HepG2 (cell line): ENCODE results near the gene CLRN3. TPM values are rescaled to one million over a fixed set of nuclear protein-coding genes. Genes with fewer than 3 reads are reported as not detected.

Source experiments
- ATAC-seq: fragments of 200-7000 bp; cut with Tn5 transposase; 3 replicates; pipeline ENCODE4 v1.9.1; 2020; ENCODE audit warnings: mild to moderate bottlenecking, moderate library complexity
- BruUV-seq: library from RNA; stranded (reverse); fragments of 400-500 nt; replicated peaks from 2 replicates; lab custom pipeline; 2021; lab: Mats Ljungman, UMichigan
- CTCF ChIA-PET: fragments of 300-600 bp; formaldehyde crosslinking; extraction: SDS; loops from one replicate; lab custom pipeline; 2021; ENCODE audit warnings: low total read pairs, inconsistent platforms, low intra/inter-chr PET ratio; lab: Yijun Ruan, JAX
- POLR2A ChIA-PET: fragments of 350-600 bp; sonication (Branson Sonifier 250); formaldehyde crosslinking; loops from one replicate; lab custom pipeline; 2020; ENCODE audit warnings: antibody characterized with exemption, inconsistent platforms; lab: Yijun Ruan, JAX
- DNase-seq: peaks from one replicate; pipeline ENCODE4 v3.0.0-alpha.2; 2015; ENCODE audit warnings: low spot score
- FAIRE-seq: peaks from 3 replicates; lab custom pipeline; 2011; peaks lifted over from hg19 to GRCh38; lab: Jason Lieb, UNC
- H2AFZ ChIP-seq: one replicate; pipeline ENCODE4 v1.6.1; 2011; ENCODE audit warnings: low read length, inconsistent platforms
- H3K27ac ChIP-seq: fragments of 300-600 bp; 3 replicates; pipeline ENCODE4 v1.8.0; 2011; ENCODE audit warnings: mixed run types, mild to moderate bottlenecking, mixed read lengths, low read length, inconsistent platforms; ENCODE audit not compliant: insufficient read depth; ENCODE audit errors: extremely low read length
- H3K27me3 ChIP-seq, 2 experiments: fragments of 200-600 bp in 1 of 2; 2 replicates in 1 of 2; 3 replicates in 1 of 2; pipeline versions ENCODE4 v1.6.0 to v1.8.0; 2011; ENCODE audit warnings: low read length in 2 of 2, mild to moderate bottlenecking in 2 of 2, moderate library complexity in 2 of 2, inconsistent platforms in 1 of 2; ENCODE audit not compliant: insufficient read depth in 2 of 2, control insufficient read depth in 1 of 2
- H3K36me3 ChIP-seq, 2 experiments: fragments of 200-600 bp in 1 of 2; replicated peaks in 1 of 2; 2 replicates in 1 of 2; 3 replicates in 1 of 2; pipeline versions ENCODE4 v1.5.1 to v1.8.0; 2011; ENCODE audit warnings: low read length in 2 of 2, inconsistent platforms in 1 of 2; ENCODE audit not compliant: insufficient read depth in 2 of 2, control insufficient read depth in 1 of 2
- H3K4me1 ChIP-seq: 2 replicates; pipeline ENCODE4 v1.5.1; 2012; ENCODE audit warnings: low read length, inconsistent platforms; ENCODE audit not compliant: insufficient read depth
- H3K4me2 ChIP-seq: 2 replicates; pipeline ENCODE4 v1.6.0; 2011; ENCODE audit warnings: low read depth, low read length, inconsistent platforms
- H3K4me3 ChIP-seq, 3 experiments: fragments of 200-600 bp in 1 of 3; sonication (generic), shearing (Covaris generic) in 1 of 3; replicated peaks in 1 of 3; 2 replicates each; pipeline ENCODE4 v1.5.1; 2011 to 2016; ENCODE audit warnings: low read length in 3 of 3, inconsistent platforms in 2 of 3, low read depth in 2 of 3, mild to moderate bottlenecking in 2 of 3, control low read depth in 1 of 3, mixed read lengths in 1 of 3; ENCODE audit not compliant: insufficient read depth in 1 of 3
- H3K79me2 ChIP-seq: one replicate; pipeline ENCODE4 v1.6.1; 2011; ENCODE audit warnings: low read length, inconsistent platforms; ENCODE audit not compliant: insufficient read depth
- H3K9ac ChIP-seq: 2 replicates; pipeline ENCODE4 v1.6.0; 2011; ENCODE audit warnings: mild to moderate bottlenecking, low read depth, low read length, inconsistent platforms; ENCODE audit not compliant: insufficient read depth
- H3K9me3 ChIP-seq: 2 replicates; pipeline ENCODE4 v1.5.1; 2012; ENCODE audit warnings: mild to moderate bottlenecking, low read length
- H4K20me1 ChIP-seq: 2 replicates; pipeline ENCODE4 v1.6.0; 2011; ENCODE audit warnings: inconsistent platforms, mild to moderate bottlenecking, low read length, moderate library complexity; ENCODE audit not compliant: insufficient read depth
- ATF7-NPFF ChIP-seq: sonication (generic); formaldehyde crosslinking; IDR thresholded peaks from 2 replicates; pipeline ENCODE4 v1.8.1; 2023; ENCODE audit warnings: mild to moderate bottlenecking, low read depth, missing genetic modification reagents, moderate library complexity
- MYNN ChIP-seq: sonication (generic); formaldehyde crosslinking; IDR thresholded peaks from 2 replicates; pipeline ENCODE4 v1.4.0; 2020; ENCODE audit warnings: mild to moderate bottlenecking, low read depth, missing genetic modification reagents
- RBAK ChIP-seq: sonication (generic); formaldehyde crosslinking; IDR thresholded peaks from 2 replicates; pipeline ENCODE4 v1.5.1; 2020; ENCODE audit warnings: mild to moderate bottlenecking, missing genetic modification reagents
- THYN1 ChIP-seq: sonication (generic); formaldehyde crosslinking; IDR thresholded peaks from 2 replicates; pipeline ENCODE4 v1.8.1; 2023; ENCODE audit warnings: low read depth, mild to moderate bottlenecking, moderate library complexity, missing genetic modification reagents, borderline replicate concordance
- YEATS2 ChIP-seq: sonication (generic); formaldehyde crosslinking; IDR thresholded peaks from 2 replicates; pipeline ENCODE4 v1.4.0; 2020; ENCODE audit warnings: missing genetic modification reagents, borderline replicate concordance
- WGBS: methylation state at CpG from one replicate; pipeline ENCODE4 v1.1.6; 2017; ENCODE audit warnings: low lambda C conversion rate; 5-methylcytosine and 5-hydroxymethylcytosine counted together
- in situ Hi-C: cut with HindIII; loops from 2 replicates; pipeline ENCODE4 v1.10.0; 2017; ENCODE audit warnings: low pct_unique_long_range_greater_than_20kb; ENCODE audit not compliant: extremely low pct_ligation_motif_present
- intact Hi-C: fragments of 100-400 bp; cut with micrococcal nuclease; formaldehyde crosslinking; loops from one replicate; pipeline ENCODE4 v1.10.0; 2022; ENCODE audit not compliant: unreplicated experiment
- polyA plus RNA-seq, 8 experiments: library from polyadenylated mRNA; depleted of rRNA in 3 of 8; stranded (reverse) in 7 of 8; unstranded in 1 of 8; fragments of >200 nt; fragmentation: Illumina TruSeq in 4 of 8; extraction: Trizol in 4 of 8; gene quantifications; 2 replicates each; pipeline versions ENCODE4 v1.2.1 to v1.2.3, GENCODE V29; 2011 to 2016; ENCODE audit warnings: low read depth in 4 of 8, missing spikeins in 1 of 8, mixed read lengths in 1 of 8; ENCODE audit not compliant: insufficient read depth in 1 of 8
- total RNA-seq, 5 experiments: library from RNA; depleted of rRNA; stranded (reverse); fragments of >200 nt; fragmentation: Illumina TruSeq; extraction: Trizol; gene quantifications; 2 replicates each; pipeline ENCODE4 v1.2.3, GENCODE V29; 2016; ENCODE audit warnings: low read depth in 1 of 5
- TF ChIP-seq, protein P1 (sequence below): IDR thresholded peaks from 2 replicates; pipeline ENCODE4 v1.6.1; 2016; ENCODE audit warnings: missing compliant biosample characterization, missing genetic modification reagents, borderline replicate concordance

Gene CLRN3
- total and polyA plus RNA-seq, 2 of the 13 experiments (the other 11 are each of a cell fraction or from before 2014, with no cell fraction given): not detected

DNA sequence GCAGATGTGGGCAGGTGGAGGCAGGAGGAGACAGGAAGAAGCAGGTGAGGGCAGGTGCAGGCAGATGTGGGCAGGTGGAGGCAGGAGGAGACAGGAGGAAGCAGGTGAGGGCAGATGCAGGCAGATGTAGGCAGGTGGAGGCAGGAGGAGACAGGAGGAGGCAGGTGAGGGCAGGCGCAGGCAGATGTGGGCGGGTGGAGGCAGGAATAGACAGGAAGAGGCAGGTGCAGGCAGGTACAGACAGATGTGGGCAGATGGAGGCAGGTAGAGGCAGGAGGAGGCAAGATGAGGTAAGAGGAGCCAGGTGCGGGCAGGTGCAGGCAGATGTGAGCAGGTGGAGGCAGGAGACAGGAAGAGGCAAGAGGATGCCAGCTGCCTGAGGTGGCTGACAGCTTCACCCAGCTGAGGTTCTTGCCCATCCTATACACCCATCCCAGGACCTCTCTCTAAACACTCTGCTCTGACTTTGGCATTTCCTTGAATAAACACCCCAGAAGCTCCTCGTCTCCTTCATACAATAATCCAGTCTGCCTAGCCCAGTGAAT, 47.1 kb upstream of the CLRN3 start (continued):
- TF ChIP-seq RBAK: no peak
- TF ChIP-seq, protein P1, sequence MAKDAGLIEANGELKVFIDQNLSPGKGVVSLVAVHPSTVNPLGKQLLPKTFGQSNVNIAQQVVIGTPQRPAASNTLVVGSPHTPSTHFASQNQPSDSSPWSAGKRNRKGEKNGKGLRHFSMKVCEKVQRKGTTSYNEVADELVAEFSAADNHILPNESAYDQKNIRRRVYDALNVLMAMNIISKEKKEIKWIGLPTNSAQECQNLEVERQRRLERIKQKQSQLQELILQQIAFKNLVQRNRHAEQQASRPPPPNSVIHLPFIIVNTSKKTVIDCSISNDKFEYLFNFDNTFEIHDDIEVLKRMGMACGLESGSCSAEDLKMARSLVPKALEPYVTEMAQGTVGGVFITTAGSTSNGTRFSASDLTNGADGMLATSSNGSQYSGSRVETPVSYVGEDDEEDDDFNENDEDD: no peak

DNA sequence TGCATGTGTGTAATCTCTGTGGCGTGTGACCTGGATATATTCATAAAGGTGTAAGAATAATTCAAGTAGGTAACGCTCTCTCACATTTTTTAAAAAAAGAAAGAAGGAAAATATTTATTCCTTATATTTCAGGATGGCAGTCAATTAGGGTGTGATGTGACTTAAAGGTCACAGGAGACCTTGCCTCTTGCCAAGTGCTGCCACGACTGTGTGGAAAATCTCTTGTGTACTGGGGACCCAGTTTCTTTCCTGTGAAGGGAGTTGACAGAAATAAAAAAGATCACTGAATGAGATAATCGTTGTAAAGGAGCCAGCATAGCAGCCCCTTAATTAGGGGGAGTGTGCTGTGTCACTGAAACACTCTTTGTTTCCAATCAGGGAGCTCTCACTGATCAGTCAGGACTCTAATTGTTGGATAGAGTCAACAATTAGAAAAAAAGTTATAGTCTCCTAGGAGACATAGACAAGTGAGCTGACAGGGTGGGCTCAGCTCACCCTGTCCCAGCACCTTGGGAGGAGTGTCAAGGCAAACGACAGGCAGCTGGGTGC, 45.2 kb upstream of the CLRN3 start:
- Histone ChIP-seq H3K4me3 (no peak overlapping the region), H3K79me2 (no peaks in the 10 kb centered on the region), H3K9me3 (no peaks in the 10 kb centered on the region), H2AFZ (no peak overlapping the region), H3K36me3 (no peaks in the 10 kb centered on the region), H3K27ac (no peak overlapping the region), H3K4me2 (no peak overlapping the region), H3K4me1 (no peaks in the 10 kb centered on the region), H3K9ac (no peak overlapping the region), H3K27me3 (peaks cover 0 to 8% of the 10 kb centered on the region in 2 experiments; a peak in 2 of 5 replicates), H4K20me1 (no peaks in the 10 kb centered on the region)
- 16% methylated on average over 5 of the region's 5 CpGs for WGBS
- no TSS peak for BruUV-seq
- CTCF ChIA-PET: no interaction called here
- in situ Hi-C loops: no loop called here
- TF ChIP-seq YEATS2 (no peak), ATF7-NPFF (CRISPR knock-in tag) (no peak), MYNN (CRISPR knock-in tag) (no peak), THYN1 (CRISPR knock-in tag) (no peak)
- POLR2A ChIA-PET: no interaction called here
- no peak for ATAC-seq
- intact Hi-C loops: no loop called here
- no peak for DNase-seq
- FAIRE-seq: no peak
